Adrenal gland (tissue), 5 donors: ENCODE data around the gene MYL6B.
"Not testable (repeated sequence)": the region's sequence is repeated elsewhere in the genome, so short reads cannot be mapped to it uniquely, and the experiment has no call there.

Experiments used
- CTCF ChIP-seq, 6 experiments: fragments of 450-650 bp in 4 of 6; fragments of 200-600 bp in 2 of 6; sonication (generic) in 1 of 6; IDR thresholded peaks; 1 replicate in 5 of 6; 2 replicates in 1 of 6; pipeline versions ENCODE4 v1.5.1 to v1.8.0; 2016 to 2021; ENCODE audit warnings: antibody characterized with exemption in 6 of 6, mild to moderate bottlenecking in 2 of 6, moderate library complexity in 1 of 6
- POLR2A ChIP-seq, 2 donors: fragments of 450-650 bp; IDR thresholded peaks; one replicate each; pipeline ENCODE4 v1.6.1; 2017; ENCODE audit warnings: antibody characterized with exemption in 2 of 2, mild to moderate bottlenecking in 2 of 2, moderate library complexity in 1 of 2
- donor health status: DM: no; HTN: no; CAD: no.

GRCh38 chr12:56156464-56157200 lies 4.2 kb downstream of the MYL6B start:
- not testable (repeated sequence) for TF ChIP-seq POLR2A, CTCF (IDR thresholded peaks at IDR 0.05)
